SH-SY5Y (cell line): ENCODE results near the gene NEU2.

Source experiments
- GATA2 ChIP-seq: IDR thresholded peaks from 2 replicates; pipeline ENCODE4 v1.6.1; 2011; ENCODE audit warnings: mild to moderate bottlenecking, low read depth, low read length
- GATA3 ChIP-seq: IDR thresholded peaks from 2 replicates; pipeline ENCODE4 v1.6.1; 2011; ENCODE audit warnings: low read depth, mild to moderate bottlenecking, low read length, moderate library complexity

The NEU2 gene

GRCh38 chr2:233081731-233082221 is 49.3 kb downstream of the NEU2 start:
- TF ChIP-seq GATA2 (no peak), GATA3 (no peak)

DNA sequence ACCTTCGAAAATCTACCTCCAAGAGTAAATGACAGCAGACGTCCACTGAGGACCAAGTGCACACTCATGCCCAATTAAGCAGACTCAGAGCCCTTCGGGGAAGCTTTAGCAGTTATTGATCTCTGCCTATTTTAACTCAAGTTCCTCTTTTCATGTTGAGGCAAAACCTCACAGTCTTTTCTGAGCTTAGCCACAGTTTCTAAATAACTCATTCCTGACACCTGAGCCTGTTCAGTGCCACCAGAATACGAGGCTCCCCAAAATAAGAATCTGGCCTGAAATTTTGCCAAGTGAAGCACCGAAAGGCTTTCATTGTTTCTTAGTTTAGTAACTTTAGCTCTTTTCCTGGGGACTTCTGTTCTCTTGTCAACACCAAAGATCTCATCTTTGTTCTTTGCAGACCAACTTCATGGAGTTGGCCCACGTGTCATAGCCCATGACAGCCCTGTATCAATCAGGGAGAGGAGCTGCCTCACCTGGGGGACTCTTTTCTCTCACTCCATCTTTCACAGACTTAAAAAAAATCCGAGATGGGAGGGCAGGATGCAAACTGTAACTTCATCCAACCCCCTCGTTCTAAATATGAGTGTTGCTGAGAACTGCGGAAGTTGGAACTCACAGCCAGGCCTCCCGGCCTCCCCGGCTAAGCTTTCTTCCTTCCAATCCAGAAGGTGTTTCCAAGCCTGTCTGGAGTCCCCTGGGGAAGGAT is 49.9 kb downstream of the NEU2 start:
- TF ChIP-seq GATA2: no peak
- no peak for TF ChIP-seq GATA3

GRCh38 chr2:233082931-233083755 is 50.7 kb downstream of the NEU2 start:
- TF ChIP-seq GATA3: no peak
- TF ChIP-seq GATA2: no peak

GRCh38 chr2:233083782-233084181 is 51.3 kb downstream of the NEU2 start:
- TF ChIP-seq GATA3 (no peak), GATA2 (no peak)

DNA sequence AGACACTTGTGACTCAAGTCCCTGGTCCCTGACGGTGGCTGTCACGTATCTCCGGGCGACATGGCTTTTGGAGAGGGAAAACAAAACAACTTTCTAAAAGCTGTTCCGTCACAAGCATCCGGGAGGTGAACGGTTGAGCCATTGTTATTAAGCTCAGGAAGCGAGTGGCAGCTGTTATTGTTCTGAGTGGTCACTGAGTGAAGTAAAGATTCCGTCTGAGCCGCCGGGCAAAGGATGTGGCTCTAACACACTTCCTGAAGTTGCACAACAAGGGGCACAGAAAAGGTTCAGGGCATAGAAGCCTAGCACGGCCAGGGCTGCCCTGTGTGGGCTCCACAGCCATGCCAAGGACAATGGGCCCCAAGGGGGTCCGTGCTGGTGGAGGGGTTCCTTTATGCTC is 52.0 kb downstream of the NEU2 start:
- TF ChIP-seq GATA2: no peak
- no peak for TF ChIP-seq GATA3
